ENCODE measurements around the gene PRDM4.

PRDM4 gene

GRCh38 chr12:107794451-107794850 lies 33.5 kb upstream of the PRDM4 start:
- no peak overlapping the region for H3K4me3 ChIP-seq (ENCODE audit: low read depth, low read length)
- in situ Hi-C loops (cut with HindIII; ENCODE audit: low sequenced_read_pairs) = no loop called here
- no peak for DNase-seq (ENCODE audit: low read depth, low spot score)
- TF ChIP-seq, protein P1, sequence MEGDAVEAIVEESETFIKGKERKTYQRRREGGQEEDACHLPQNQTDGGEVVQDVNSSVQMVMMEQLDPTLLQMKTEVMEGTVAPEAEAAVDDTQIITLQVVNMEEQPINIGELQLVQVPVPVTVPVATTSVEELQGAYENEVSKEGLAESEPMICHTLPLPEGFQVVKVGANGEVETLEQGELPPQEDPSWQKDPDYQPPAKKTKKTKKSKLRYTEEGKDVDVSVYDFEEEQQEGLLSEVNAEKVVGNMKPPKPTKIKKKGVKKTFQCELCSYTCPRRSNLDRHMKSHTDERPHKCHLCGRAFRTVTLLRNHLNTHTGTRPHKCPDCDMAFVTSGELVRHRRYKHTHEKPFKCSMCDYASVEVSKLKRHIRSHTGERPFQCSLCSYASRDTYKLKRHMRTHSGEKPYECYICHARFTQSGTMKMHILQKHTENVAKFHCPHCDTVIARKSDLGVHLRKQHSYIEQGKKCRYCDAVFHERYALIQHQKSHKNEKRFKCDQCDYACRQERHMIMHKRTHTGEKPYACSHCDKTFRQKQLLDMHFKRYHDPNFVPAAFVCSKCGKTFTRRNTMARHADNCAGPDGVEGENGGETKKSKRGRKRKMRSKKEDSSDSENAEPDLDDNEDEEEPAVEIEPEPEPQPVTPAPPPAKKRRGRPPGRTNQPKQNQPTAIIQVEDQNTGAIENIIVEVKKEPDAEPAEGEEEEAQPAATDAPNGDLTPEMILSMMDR (IDR thresholded peaks at IDR 0.05; ENCODE audit: low read depth, low read length) = no peak

DNA sequence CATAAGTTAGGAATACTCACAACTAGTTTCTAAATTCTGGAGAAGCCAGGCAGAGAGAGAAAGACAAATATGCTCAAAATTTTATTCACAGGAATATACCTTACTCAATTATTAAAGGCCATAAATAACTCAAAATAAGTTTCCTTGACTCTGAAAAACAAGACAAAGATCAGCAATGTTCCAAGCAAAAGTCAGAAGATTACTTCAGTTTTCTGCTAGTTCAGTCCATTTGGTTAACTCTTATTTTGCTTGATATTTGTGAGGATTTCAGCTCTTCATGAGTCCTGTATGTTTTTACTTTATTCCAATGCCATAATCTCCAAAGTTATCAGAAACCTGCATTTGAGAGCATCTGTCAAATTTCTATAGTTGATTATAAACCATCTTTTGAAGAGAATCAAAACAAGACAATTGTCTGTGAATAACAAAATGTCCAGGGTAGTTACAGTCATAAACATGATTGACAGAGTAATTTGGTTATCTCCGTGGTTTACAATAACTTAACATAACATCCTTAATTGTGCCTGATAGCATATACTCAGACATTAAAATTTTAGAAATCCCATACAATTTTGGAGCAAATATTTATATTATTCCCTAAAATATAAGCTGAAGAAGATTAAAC lies 30.6 kb upstream of the PRDM4 start:
- no peak overlapping the region for H3K4me3 ChIP-seq (ENCODE audit: low read depth, low read length)
- in situ Hi-C loops (cut with HindIII; ENCODE audit: low sequenced_read_pairs) = no loop called here
- TF ChIP-seq, protein P1 (IDR thresholded peaks at IDR 0.05; ENCODE audit: low read depth, low read length) = no peak
- DNase-seq (ENCODE audit: low read depth, low spot score) = no peak

GRCh38 chr12:107788690-107789458 lies 27.9 kb upstream of the PRDM4 start:
- DNase-seq (ENCODE audit: low read depth, low spot score) = no peak
- in situ Hi-C loops (cut with HindIII; ENCODE audit: low sequenced_read_pairs) = no loop called here
- no peak overlapping the region for H3K4me3 ChIP-seq (ENCODE audit: low read depth, low read length)
- TF ChIP-seq, protein P1 (IDR thresholded peaks at IDR 0.05; ENCODE audit: low read depth, low read length) = no peak

- TF ChIP-seq, protein P1 (IDR thresholded peaks at IDR 0.05; ENCODE audit: low read depth, low read length) = no peak
- no peak overlapping the region for H3K4me3 ChIP-seq (ENCODE audit: low read depth, low read length)
- in situ Hi-C loops (cut with HindIII; ENCODE audit: low sequenced_read_pairs) = no loop called here
- no peak for DNase-seq (ENCODE audit: low read depth, low spot score)
Measured at GRCh38 chr12:107788281-107788680, 27.3 kb upstream of the PRDM4 start.

- in situ Hi-C loops (cut with HindIII; ENCODE audit: low sequenced_read_pairs) = no loop called here
- no peak overlapping the region for H3K4me3 ChIP-seq (ENCODE audit: low read depth, low read length)
- DNase-seq (ENCODE audit: low read depth, low spot score) = no peak
- TF ChIP-seq, protein P1 (IDR thresholded peaks at IDR 0.05; ENCODE audit: low read depth, low read length) = no peak
Measured at GRCh38 chr12:107783406-107784376, 22.8 kb upstream of the PRDM4 start.

GRCh38 chr12:107782067-107782466 lies 21.1 kb upstream of the PRDM4 start:
- DNase-seq (ENCODE audit: low read depth, low spot score) = no peak
- no peak overlapping the region for H3K4me3 ChIP-seq (ENCODE audit: low read depth, low read length)
- TF ChIP-seq, protein P1 (IDR thresholded peaks at IDR 0.05; ENCODE audit: low read depth, low read length) = no peak
- in situ Hi-C loops (cut with HindIII; ENCODE audit: low sequenced_read_pairs) = no loop called here

Data from astrocyte of the spinal cord (primary cell).